Measurements from ENCODE around the gene MACC1. TPM values are rescaled to one million over a fixed set of nuclear protein-coding genes. Genes with fewer than 3 reads are reported as not detected.

The MACC1 gene
- total and polyA plus RNA-seq, 9 of the 15 experiments (the other 6 are each of a cell fraction or from before 2014, with no cell fraction given): 5.9 to 30.2 (median 10.4) TPM

DNA sequence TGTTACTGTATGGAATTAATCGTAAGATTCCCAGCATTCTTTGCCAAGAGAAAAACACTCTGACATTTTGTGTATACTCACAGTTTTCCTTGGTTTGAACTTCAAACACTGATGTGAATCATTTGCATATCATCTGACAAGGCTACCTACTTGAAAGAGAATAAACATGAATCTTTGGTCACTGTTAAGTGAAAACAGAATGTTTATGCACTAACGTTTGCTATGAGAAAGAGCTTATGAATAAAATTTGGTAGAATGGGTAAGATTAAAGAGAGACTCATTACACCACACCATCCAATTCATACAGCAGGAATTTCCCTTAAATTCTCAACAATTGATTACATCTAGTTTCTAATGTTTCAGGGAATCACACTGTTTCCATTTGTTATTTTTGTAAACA, 46.6 kb downstream of the MACC1 start:
- Histone ChIP-seq H4K20me1 (replicated peaks; ENCODE audit: control insufficient read depth, insufficient read depth, low read length) (no peaks in the 10 kb centered on the region), H3K4me2 (ENCODE audit: insufficient read depth, low read length) (no peak overlapping the region), H3K9ac (ENCODE audit: insufficient read depth in 1 of 2, low read depth in 2 of 2, low read length in 2 of 2) (no peak overlapping the region), H3K4me1 (replicated peaks in 1 of 2; ENCODE audit: control insufficient read depth in 2 of 2, insufficient read depth in 2 of 2, low read length in 2 of 2) (no peaks in the 10 kb centered on the region), H3K9me3 (replicated peaks; ENCODE audit: control insufficient read depth, insufficient read depth, low read depth, low read length) (no peaks in the 10 kb centered on the region), H3K79me2 (ENCODE audit: control insufficient read depth, insufficient read depth, low read length) (no peaks in the 10 kb centered on the region), H3K27me3 (ENCODE audit: control insufficient read depth in 2 of 2, insufficient read depth in 2 of 2, low read length in 2 of 2) (no peaks in the 10 kb centered on the region), H3K36me3 (ENCODE audit: control insufficient read depth, insufficient read depth, low read length) (no peaks in the 10 kb centered on the region; the same call in 2 of the 3 replicates), H3K27ac (ENCODE audit: extremely low read depth, low read depth, low read length) (no peak overlapping the region), H2AFZ (ENCODE audit: low read depth, low read length) (no peak overlapping the region), H3K9me1 (ENCODE audit: control insufficient read depth, insufficient read depth, low read length) (no peaks in the 10 kb centered on the region), H3K4me3 (no peak overlapping the region)
- POLR2A ChIA-PET: no interaction called here
- CTCF ChIA-PET (ENCODE audit: low intra/inter-chr PET ratio): no interaction called here
- in situ Hi-C loops (cut with MboI) (loop anchor here (25.0 kb wide), 1 partner anchor 408 kb away; the partner anchor contains the start of gene TMEM196), intact Hi-C loops (cut with micrococcal nuclease) (loop anchor here (5.0 kb wide), 1 partner anchor 418 kb away; no protein-coding TSS in a partner anchor)
- BruUV-seq (replicated peaks): no TSS peak
- WGBS (ENCODE audit: insufficient coverage, low coverage, missing lambda C conversion rate): 67% methylated on average over 2 of the region's 2 CpGs
- DNase-seq (ENCODE audit: extremely low read depth in 1 of 4, low spot score in 3 of 4) (no peak), FAIRE-seq (no peak), ATAC-seq (no peak)
- TF ChIP-seq SMARCE1 (IDR thresholded peaks at IDR 0.05) (no peak), MTA3 (IDR thresholded peaks at IDR 0.05; ENCODE audit: borderline replicate concordance) (no peak), XRCC5 (IDR thresholded peaks at IDR 0.05; ENCODE audit: low read depth, low read length) (no peak), ZNF121 (CRISPR knock-in tag; conservative IDR thresholded peaks at IDR 0.05) (no peak), BRCA1 (IDR thresholded peaks at IDR 0.05) (no peak), BRCA1 (CRISPR knock-in tag; IDR thresholded peaks at IDR 0.05) (no peak), DDX20 (tag; IDR thresholded peaks at IDR 0.05; ENCODE audit: low read depth) (no peak), OTX1 (CRISPR knock-in tag; IDR thresholded peaks at IDR 0.05) (no peak), ZNF217 (CRISPR knock-in tag; IDR thresholded peaks at IDR 0.05) (no peak), ZZZ3 (IDR thresholded peaks at IDR 0.05) (no peak), ZNF778 (CRISPR knock-in tag; IDR thresholded peaks at IDR 0.05) (no peak), HMG20B (CRISPR knock-in tag; IDR thresholded peaks at IDR 0.05) (no peak), NCOA2 (IDR thresholded peaks at IDR 0.05; ENCODE audit: partially characterized antibody in 2 of 2) (no peak)
